ENCODE measurements around the gene KCNQ1.
A peak's percentile ranks its signal among the peaks of the same experiment; 100 is the strongest.

Gene KCNQ1

GRCh38 chr11:2747248-2748027, 302.6 kb downstream of the KCNQ1 start:
- H3K27ac ChIP-seq (ENCODE audit: poor library complexity, severe bottlenecking) = no peak overlapping the region
- no peak for DNase-seq (ENCODE audit: low spot score)
- no peaks in the 10 kb centered on the region for H3K36me3 ChIP-seq (ENCODE audit: low read depth)

GRCh38 chr11:2748061-2748813, 303.4 kb downstream of the KCNQ1 start:
- Histone ChIP-seq H3K27me3 (ENCODE audit: insufficient read depth, poor library complexity, severe bottlenecking) (no peaks in the 10 kb centered on the region), H3K27ac (ENCODE audit: poor library complexity, severe bottlenecking) (no peak overlapping the region), H3K4me1 (ENCODE audit: insufficient read depth, poor library complexity, severe bottlenecking) (no peaks in the 10 kb centered on the region), H3K9me3 (ENCODE audit: severe bottlenecking) (no peaks in the 10 kb centered on the region), H3K4me3 (ENCODE audit: severe bottlenecking) (no peak overlapping the region), H3K36me3 (ENCODE audit: low read depth) (no peaks in the 10 kb centered on the region)
- no peak for ATAC-seq (ENCODE audit: low read depth)
- TF ChIP-seq CTCF (IDR thresholded peaks at IDR 0.05; ENCODE audit: poor library complexity, severe bottlenecking) = no peak
- DNase-seq (ENCODE audit: low spot score) = peak; percentile 41

More at GRCh38 chr11:2747248-2748027, 302.6 kb downstream of the KCNQ1 start:
- no peaks in the 10 kb centered on the region for H3K4me1 ChIP-seq (ENCODE audit: insufficient read depth, poor library complexity, severe bottlenecking)
- ATAC-seq (ENCODE audit: low read depth) = no peak
- no peaks in the 10 kb centered on the region for H3K9me3 ChIP-seq (ENCODE audit: severe bottlenecking)
- no peaks in the 10 kb centered on the region for H3K27me3 ChIP-seq (ENCODE audit: insufficient read depth, poor library complexity, severe bottlenecking)
- no peak for TF ChIP-seq CTCF (IDR thresholded peaks at IDR 0.05; ENCODE audit: poor library complexity, severe bottlenecking)
- no peak overlapping the region for H3K4me3 ChIP-seq (ENCODE audit: severe bottlenecking)

GRCh38 chr11:2748814-2749554, 304.2 kb downstream of the KCNQ1 start:
- DNase-seq (ENCODE audit: low spot score) (peak; percentile 34), ATAC-seq (ENCODE audit: low read depth) (no peak)
- H3K4me3 ChIP-seq (ENCODE audit: severe bottlenecking) = no peak overlapping the region
- TF ChIP-seq CTCF (IDR thresholded peaks at IDR 0.05; ENCODE audit: poor library complexity, severe bottlenecking) = no peak
- H3K27me3 ChIP-seq (ENCODE audit: insufficient read depth, poor library complexity, severe bottlenecking) = no peaks in the 10 kb centered on the region
- no peaks in the 10 kb centered on the region for H3K9me3 ChIP-seq (ENCODE audit: severe bottlenecking)
- no peak overlapping the region for H3K27ac ChIP-seq (ENCODE audit: poor library complexity, severe bottlenecking)
- no peaks in the 10 kb centered on the region for H3K4me1 ChIP-seq (ENCODE audit: insufficient read depth, poor library complexity, severe bottlenecking)
- H3K36me3 ChIP-seq (ENCODE audit: low read depth) = no peaks in the 10 kb centered on the region

- H3K4me3 ChIP-seq (ENCODE audit: severe bottlenecking) = no peak overlapping the region
- H3K9me3 ChIP-seq (ENCODE audit: severe bottlenecking) = no peaks in the 10 kb centered on the region
- TF ChIP-seq CTCF (IDR thresholded peaks at IDR 0.05; ENCODE audit: poor library complexity, severe bottlenecking) = no peak
- no peak for ATAC-seq (ENCODE audit: low read depth)
- DNase-seq (ENCODE audit: low spot score) = peak; percentile 38
- H3K36me3 ChIP-seq (ENCODE audit: low read depth) = no peaks in the 10 kb centered on the region
- no peak overlapping the region for H3K27ac ChIP-seq (ENCODE audit: poor library complexity, severe bottlenecking)
- no peaks in the 10 kb centered on the region for H3K27me3 ChIP-seq (ENCODE audit: insufficient read depth, poor library complexity, severe bottlenecking)
- H3K4me1 ChIP-seq (ENCODE audit: insufficient read depth, poor library complexity, severe bottlenecking) = no peaks in the 10 kb centered on the region
Measured at GRCh38 chr11:2750101-2750681, 305.4 kb downstream of the KCNQ1 start.
